Activated naive CD8-positive, alpha-beta T cell treated with anti-CD3 and anti-CD28 coated beads, Interleukin-2, amount 50 U/mL, for 24 hours (primary cell): ENCODE measurements around the gene SYNDIG1.

Source experiments
- ATAC-seq: fragments of 150-1000 bp; cut with Tn5 transposase; one replicate; pipeline ENCODE4 v1.10.0; 2021
- DNase-seq: peaks from one replicate; pipeline ENCODE4 v3.0.0; 2021
- H3K27ac Mint-ChIP-seq: one replicate; pipeline ENCODE4 v1.8.0; 2021; ENCODE audit warnings: mild to moderate bottlenecking, mixed read lengths
- H3K27me3 Mint-ChIP-seq: one replicate; pipeline ENCODE4 v1.8.0; 2021; ENCODE audit warnings: mixed read lengths
- H3K36me3 Mint-ChIP-seq: one replicate; pipeline ENCODE4 v1.8.0; 2021; ENCODE audit warnings: low read depth, mixed read lengths
- H3K4me1 Mint-ChIP-seq: one replicate; pipeline ENCODE4 v1.8.0; 2021; ENCODE audit warnings: mixed read lengths
- H3K4me3 Mint-ChIP-seq: one replicate; pipeline ENCODE4 v1.8.0; 2021; ENCODE audit warnings: mild to moderate bottlenecking, moderate library complexity, mixed read lengths
- H3K9me3 Mint-ChIP-seq: one replicate; pipeline ENCODE4 v1.8.0; 2021; ENCODE audit warnings: mixed read lengths

The SYNDIG1 gene

GRCh38 chr20:24609757-24610156 lies 140.3 kb downstream of the SYNDIG1 start:
- Mint-ChIP-seq H3K9me3 (no peaks in the 10 kb centered on the region), H3K27me3 (peaks cover 2% of the 10 kb centered on the region), H3K4me1 (no peaks in the 10 kb centered on the region), H3K4me3 (no peak overlapping the region), H3K36me3 (no peaks in the 10 kb centered on the region), H3K27ac (no peak overlapping the region)
- ATAC-seq (no peak), DNase-seq (no peak)

- DNase-seq (no peak), ATAC-seq (no peak)
- Mint-ChIP-seq H3K27ac (no peak overlapping the region), H3K4me3 (no peak overlapping the region), H3K36me3 (no peaks in the 10 kb centered on the region), H3K4me1 (no peaks in the 10 kb centered on the region), H3K9me3 (no peaks in the 10 kb centered on the region), H3K27me3 (peaks cover 2% of the 10 kb centered on the region)
Measured at GRCh38 chr20:24610341-24611115, 141.1 kb downstream of the SYNDIG1 start.

GRCh38 chr20:24611360-24612140 lies 142.1 kb downstream of the SYNDIG1 start:
- H3K27me3 Mint-ChIP-seq = peaks cover 2% of the 10 kb centered on the region
- no peak overlapping the region for H3K27ac Mint-ChIP-seq
- no peaks in the 10 kb centered on the region for H3K4me1 Mint-ChIP-seq
- H3K4me3 Mint-ChIP-seq = no peak overlapping the region
- no peak for DNase-seq
- no peak for ATAC-seq
- H3K9me3 Mint-ChIP-seq = no peaks in the 10 kb centered on the region
- H3K36me3 Mint-ChIP-seq = no peaks in the 10 kb centered on the region

- Mint-ChIP-seq H3K4me1 (no peaks in the 10 kb centered on the region), H3K9me3 (no peaks in the 10 kb centered on the region), H3K27me3 (peaks cover 2% of the 10 kb centered on the region), H3K36me3 (no peaks in the 10 kb centered on the region), H3K27ac (no peak overlapping the region), H3K4me3 (no peak overlapping the region)
- DNase-seq = no peak
- no peak for ATAC-seq
Measured at GRCh38 chr20:24612799-24613775, 143.7 kb downstream of the SYNDIG1 start.

GRCh38 chr20:24614341-24614740 lies 144.9 kb downstream of the SYNDIG1 start:
- ATAC-seq = no peak
- H3K36me3 Mint-ChIP-seq = no peaks in the 10 kb centered on the region
- no peaks in the 10 kb centered on the region for H3K9me3 Mint-ChIP-seq
- H3K4me3 Mint-ChIP-seq = no peak overlapping the region
- no peaks in the 10 kb centered on the region for H3K4me1 Mint-ChIP-seq
- no peak overlapping the region for H3K27ac Mint-ChIP-seq
- peaks cover 2% of the 10 kb centered on the region for H3K27me3 Mint-ChIP-seq
- DNase-seq = no peak

- no peaks in the 10 kb centered on the region for H3K4me1 Mint-ChIP-seq
- H3K9me3 Mint-ChIP-seq = no peaks in the 10 kb centered on the region
- no peak overlapping the region for H3K4me3 Mint-ChIP-seq
- peaks cover 2% of the 10 kb centered on the region for H3K27me3 Mint-ChIP-seq
- H3K36me3 Mint-ChIP-seq = no peaks in the 10 kb centered on the region
- H3K27ac Mint-ChIP-seq = no peak overlapping the region
- DNase-seq (no peak), ATAC-seq (no peak)
Measured at GRCh38 chr20:24615353-24615752, 145.9 kb downstream of the SYNDIG1 start.

- ATAC-seq (no peak), DNase-seq (no peak)
- no peaks in the 10 kb centered on the region for H3K9me3 Mint-ChIP-seq
- no peaks in the 10 kb centered on the region for H3K4me1 Mint-ChIP-seq
- H3K27ac Mint-ChIP-seq = no peak overlapping the region
- peaks cover 2% of the 10 kb centered on the region for H3K27me3 Mint-ChIP-seq
- H3K36me3 Mint-ChIP-seq = no peaks in the 10 kb centered on the region
- H3K4me3 Mint-ChIP-seq = no peak overlapping the region
Measured at GRCh38 chr20:24616258-24617079, 147.0 kb downstream of the SYNDIG1 start.

GRCh38 chr20:24617080-24617432 lies 147.6 kb downstream of the SYNDIG1 start:
- ATAC-seq (no peak), DNase-seq (no peak)
- no peak overlapping the region for H3K27ac Mint-ChIP-seq
- peaks cover 2% of the 10 kb centered on the region for H3K27me3 Mint-ChIP-seq
- no peak overlapping the region for H3K4me3 Mint-ChIP-seq
- H3K9me3 Mint-ChIP-seq = no peaks in the 10 kb centered on the region
- H3K36me3 Mint-ChIP-seq = no peaks in the 10 kb centered on the region
- H3K4me1 Mint-ChIP-seq = no peaks in the 10 kb centered on the region

- H3K9me3 Mint-ChIP-seq = no peaks in the 10 kb centered on the region
- H3K27me3 Mint-ChIP-seq = peaks cover 2% of the 10 kb centered on the region
- no peak for DNase-seq
- H3K4me1 Mint-ChIP-seq = no peaks in the 10 kb centered on the region
- no peak overlapping the region for H3K27ac Mint-ChIP-seq
- no peak overlapping the region for H3K4me3 Mint-ChIP-seq
- ATAC-seq = no peak
- no peaks in the 10 kb centered on the region for H3K36me3 Mint-ChIP-seq
Measured at GRCh38 chr20:24617757-24618450, 148.5 kb downstream of the SYNDIG1 start.

- Mint-ChIP-seq H3K36me3 (no peaks in the 10 kb centered on the region), H3K4me1 (no peaks in the 10 kb centered on the region), H3K9me3 (no peaks in the 10 kb centered on the region), H3K4me3 (no peak overlapping the region), H3K27ac (no peak overlapping the region), H3K27me3 (peaks cover 2% of the 10 kb centered on the region)
- ATAC-seq (no peak), DNase-seq (no peak)
Measured at GRCh38 chr20:24618739-24619138, 149.3 kb downstream of the SYNDIG1 start.

- no peak overlapping the region for H3K4me3 Mint-ChIP-seq
- no peaks in the 10 kb centered on the region for H3K27me3 Mint-ChIP-seq
- no peak overlapping the region for H3K27ac Mint-ChIP-seq
- no peaks in the 10 kb centered on the region for H3K4me1 Mint-ChIP-seq
- no peak for ATAC-seq
- H3K36me3 Mint-ChIP-seq = no peaks in the 10 kb centered on the region
- DNase-seq = no peak
- H3K9me3 Mint-ChIP-seq = no peaks in the 10 kb centered on the region
Measured at GRCh38 chr20:24619212-24619611, 149.8 kb downstream of the SYNDIG1 start.

- ATAC-seq (no peak), DNase-seq (no peak)
- no peaks in the 10 kb centered on the region for H3K36me3 Mint-ChIP-seq
- no peaks in the 10 kb centered on the region for H3K27me3 Mint-ChIP-seq
- no peak overlapping the region for H3K27ac Mint-ChIP-seq
- no peak overlapping the region for H3K4me3 Mint-ChIP-seq
- no peaks in the 10 kb centered on the region for H3K4me1 Mint-ChIP-seq
- H3K9me3 Mint-ChIP-seq = no peaks in the 10 kb centered on the region
Measured at GRCh38 chr20:24620937-24621519, 151.6 kb downstream of the SYNDIG1 start.

- no peak for DNase-seq
- Mint-ChIP-seq H3K27ac (no peak overlapping the region), H3K9me3 (no peaks in the 10 kb centered on the region), H3K27me3 (no peaks in the 10 kb centered on the region), H3K4me3 (no peak overlapping the region), H3K36me3 (no peaks in the 10 kb centered on the region), H3K4me1 (no peaks in the 10 kb centered on the region)
- ATAC-seq = no peak
Measured at GRCh38 chr20:24622856-24623255, 153.4 kb downstream of the SYNDIG1 start.
